ENCODE results near the gene LRP1. TPM values are rescaled to one million over a fixed set of nuclear protein-coding genes. Genes with fewer than 3 reads are reported as not detected.

LRP1 gene
- polyA plus RNA-seq, 1 donor (not counting 4 experiments of a cell fraction or from before 2014, with no cell fraction given), result 4.9 TPM

GRCh38 chr12:57177354-57177753 is 49.1 kb downstream of the LRP1 start:
- no peak for FAIRE-seq
- H3K27me3 ChIP-seq (ENCODE audit: control insufficient read depth, extremely low read depth, insufficient read depth, low read length), result no peaks in the 10 kb centered on the region
- no peaks in the 10 kb centered on the region for H3K9me3 ChIP-seq (ENCODE audit: control insufficient read depth, low read depth, low read length)
- H3K4me3 ChIP-seq (ENCODE audit: control insufficient read depth in 2 of 3, extremely low read depth in 1 of 3, insufficient read depth in 2 of 3, low read depth in 1 of 3, low read length in 3 of 3), result no peak overlapping the region
- no peak for DNase-seq (ENCODE audit: low read depth, low spot score)
- H4K20me1 ChIP-seq (ENCODE audit: control insufficient read depth, extremely low read depth, insufficient read depth, low read length), result no peaks in the 10 kb centered on the region
- no peaks in the 10 kb centered on the region for H3K79me2 ChIP-seq (ENCODE audit: control insufficient read depth, insufficient read depth, low read length)
- no peaks in the 10 kb centered on the region for H3K9me1 ChIP-seq (ENCODE audit: control insufficient read depth, extremely low read depth, insufficient read depth, low read length)
- peaks cover 3 to 16% of the 10 kb centered on the region in 2 experiments for H3K36me3 ChIP-seq (ENCODE audit: control insufficient read depth in 2 of 2, extremely low read depth in 1 of 2, insufficient read depth in 2 of 2, low read length in 2 of 2)
- H2AFZ ChIP-seq (ENCODE audit: control insufficient read depth, low read length), result no peak overlapping the region
- TF ChIP-seq CTCF (optimal IDR thresholded peaks at IDR 0.05 in 1 of 3, IDR thresholded peaks at IDR 0.05 in 1 of 3, conservative IDR thresholded peaks at IDR 0.05 in 1 of 3; ENCODE audit: extremely low read depth in 1 of 3, insufficient read depth in 2 of 3, low read length in 3 of 3) (no peak), EZH2 (IDR thresholded peaks at IDR 0.05; ENCODE audit: low read length) (no peak)
- no peak overlapping the region for H3K9ac ChIP-seq (ENCODE audit: control insufficient read depth, extremely low read depth, insufficient read depth, low read length)
- no peak overlapping the region for H3K4me2 ChIP-seq (ENCODE audit: control insufficient read depth, extremely low read depth, insufficient read depth, low read depth, low read length)
- peaks cover 26% of the 10 kb centered on the region for H3K4me1 ChIP-seq (ENCODE audit: control insufficient read depth, extremely low read depth, insufficient read depth, low read length)
- dilution Hi-C loops (cut with MboI; ENCODE audit: extremely low pct_ligation_motif_present, low sequenced_read_pairs), result no loop called here
- H3K27ac ChIP-seq (ENCODE audit: control insufficient read depth, insufficient read depth, low read length), result no peak overlapping the region

GRCh38 chr12:57178213-57178612 is 49.9 kb downstream of the LRP1 start:
- Histone ChIP-seq H4K20me1 (ENCODE audit: control insufficient read depth, extremely low read depth, insufficient read depth, low read length) (no peaks in the 10 kb centered on the region), H2AFZ (ENCODE audit: control insufficient read depth, low read length) (no peak overlapping the region)
- no peak for DNase-seq (ENCODE audit: low read depth, low spot score)

More at GRCh38 chr12:57178213-57178612, 49.9 kb downstream of the LRP1 start:
- H3K27ac ChIP-seq (ENCODE audit: control insufficient read depth, insufficient read depth, low read length), result no peak overlapping the region
- no peaks in the 10 kb centered on the region for H3K27me3 ChIP-seq (ENCODE audit: control insufficient read depth, extremely low read depth, insufficient read depth, low read length)
- H3K4me1 ChIP-seq (ENCODE audit: control insufficient read depth, extremely low read depth, insufficient read depth, low read length), result peaks cover 29% of the 10 kb centered on the region
- H3K79me2 ChIP-seq (ENCODE audit: control insufficient read depth, insufficient read depth, low read length), result no peaks in the 10 kb centered on the region
- no peaks in the 10 kb centered on the region for H3K9me3 ChIP-seq (ENCODE audit: control insufficient read depth, low read depth, low read length)
- no peak for TF ChIP-seq EZH2 (IDR thresholded peaks at IDR 0.05; ENCODE audit: low read length)
- no peak for TF ChIP-seq CTCF (optimal IDR thresholded peaks at IDR 0.05 in 1 of 3, IDR thresholded peaks at IDR 0.05 in 1 of 3, conservative IDR thresholded peaks at IDR 0.05 in 1 of 3; ENCODE audit: extremely low read depth in 1 of 3, insufficient read depth in 2 of 3, low read length in 3 of 3)
- H3K4me2 ChIP-seq (ENCODE audit: control insufficient read depth, extremely low read depth, insufficient read depth, low read depth, low read length), result no peak overlapping the region
- peaks cover 3 to 16% of the 10 kb centered on the region in 2 experiments for H3K36me3 ChIP-seq (ENCODE audit: control insufficient read depth in 2 of 2, extremely low read depth in 1 of 2, insufficient read depth in 2 of 2, low read length in 2 of 2)
- no peaks in the 10 kb centered on the region for H3K9me1 ChIP-seq (ENCODE audit: control insufficient read depth, extremely low read depth, insufficient read depth, low read length)
- dilution Hi-C loops (cut with MboI; ENCODE audit: extremely low pct_ligation_motif_present, low sequenced_read_pairs), result no loop called here
- H3K4me3 ChIP-seq (ENCODE audit: control insufficient read depth in 2 of 3, extremely low read depth in 1 of 3, insufficient read depth in 2 of 3, low read depth in 1 of 3, low read length in 3 of 3), result no peak overlapping the region
- H3K9ac ChIP-seq (ENCODE audit: control insufficient read depth, extremely low read depth, insufficient read depth, low read length), result no peak overlapping the region
- no peak for FAIRE-seq
